ENCODE data around the gene OR5M10. TPM values are rescaled to one million over a fixed set of nuclear protein-coding genes. Genes with fewer than 3 reads are reported as not detected.
"Not testable (repeated sequence)": the region's sequence is repeated elsewhere in the genome, so short reads cannot be mapped to it uniquely, and the experiment has no call there.

OR5M10 gene
- not detected in 2 replicates for total RNA-seq (2014; rRNA removed; shearing (Covaris generic))
- polyA plus RNA-seq (2015; cell fraction: cytosol; rRNA removed) = not detected in 2 replicates
- polyA plus RNA-seq (2015; cell fraction: nucleus; rRNA removed) = not detected in 2 replicates

GRCh38 chr11:56577621-56578020, at the start of gene OR5M10:
Gene OR5M10 (minus strand): TSS chr11:56577721. CDS start chr11:56577721, 0 bp downstream.
- DNase-seq (ENCODE audit: low read depth) = no peak

GRCh38 chr11:56625946-56626345, 48.4 kb upstream of the OR5M10 start:
- no peak for DNase-seq (ENCODE audit: low read depth)

GRCh38 chr11:56624661-56625110, 47.2 kb upstream of the OR5M10 start:
- DNase-seq (ENCODE audit: low read depth) = peak; percentile 75

GRCh38 chr11:56611174-56611573, 33.7 kb upstream of the OR5M10 start:
- no peak for DNase-seq (ENCODE audit: low read depth)

- not testable (repeated sequence) for DNase-seq (ENCODE audit: low read depth)
Measured at GRCh38 chr11:56592088-56592717, 14.7 kb upstream of the OR5M10 start.

GRCh38 chr11:56558574-56558973, 18.9 kb downstream of the OR5M10 start:
- DNase-seq (ENCODE audit: low read depth) = no peak

- DNase-seq (ENCODE audit: low read depth) = not testable (repeated sequence)
Measured at GRCh38 chr11:56554691-56555090, 22.8 kb downstream of the OR5M10 start.

- no peak for DNase-seq (ENCODE audit: low read depth)
Measured at GRCh38 chr11:56545531-56545930, 32.0 kb downstream of the OR5M10 start.

- DNase-seq (ENCODE audit: low read depth) = no peak
Measured at GRCh38 chr11:56543739-56544138, 33.8 kb downstream of the OR5M10 start.

GRCh38 chr11:56543157-56543556, 34.4 kb downstream of the OR5M10 start, which contains the start of gene OR5M11:
Gene OR5M11 (minus strand): TSS chr11:56543257. CDS start chr11:56543257, 0 bp downstream.
- no peak for DNase-seq (ENCODE audit: low read depth)

GRCh38 chr11:56533054-56533740, 44.3 kb downstream of the OR5M10 start:
- no peak for DNase-seq (ENCODE audit: low read depth)

- no peak for DNase-seq (ENCODE audit: low read depth)
Measured at GRCh38 chr11:56531856-56532255, 45.7 kb downstream of the OR5M10 start.

Other genes starting within 250 kb of the OR5M10 start
- gene OR8K1, start 231.7 kb downstream of the OR5M10 start, total RNA-seq (2014; rRNA removed; shearing (Covaris generic)) = not detected in 2 replicates
- not detected in 2 replicates for gene OR8J1, start 223.4 kb downstream of the OR5M10 start, total RNA-seq (2014; rRNA removed; shearing (Covaris generic))
- not detected in 2 replicates for gene OR8U1, start 202.1 kb downstream of the OR5M10 start, total RNA-seq (2014; rRNA removed; shearing (Covaris generic))
- gene OR5AL1, start 165.0 kb downstream of the OR5M10 start, total RNA-seq (2014; rRNA removed; shearing (Covaris generic)) = not detected in 2 replicates
- gene OR5M3, start 104.4 kb downstream of the OR5M10 start, total RNA-seq (2014; rRNA removed; shearing (Covaris generic)) = not detected in 2 replicates
- gene OR5M8, start 86.4 kb downstream of the OR5M10 start, total RNA-seq (2014; rRNA removed; shearing (Covaris generic)) = not detected in 2 replicates
- not detected in 2 replicates for gene OR5M11, start 34.5 kb downstream of the OR5M10 start, total RNA-seq (2014; rRNA removed; shearing (Covaris generic))
- gene OR5M1, start 37.2 kb upstream of the OR5M10 start, total RNA-seq (2014; rRNA removed; shearing (Covaris generic)) = not detected in 2 replicates
- gene OR5AP2, start 64.7 kb upstream of the OR5M10 start, total RNA-seq (2014; rRNA removed; shearing (Covaris generic)) = not detected in 2 replicates
- gene OR5AR1, start 86.0 kb upstream of the OR5M10 start, total RNA-seq (2014; rRNA removed; shearing (Covaris generic)) = not detected in 2 replicates
- gene OR9G1, start 121.4 kb upstream of the OR5M10 start, total RNA-seq (2014; rRNA removed; shearing (Covaris generic)) = not detected in 2 replicates
- gene OR9G4, start 171.0 kb upstream of the OR5M10 start, total RNA-seq (2014; rRNA removed; shearing (Covaris generic)) = not detected in 2 replicates